Measurements from ENCODE around the gene UBB.

The UBB gene

GRCh38 chr17:16380640-16381495, at the start of gene UBB:
TSS of gene UBB (plus strand) at chr17:16381091. CDS start at chr17:16381908, 817 bp downstream.
- peak; percentile 85 for DNase-seq

- DNase-seq: no peak
Observed at GRCh38 chr17:16338391-16338790, 42.5 kb upstream of the UBB start.

- no peak for DNase-seq
Observed at GRCh38 chr17:16339402-16339801, 41.5 kb upstream of the UBB start.

GRCh38 chr17:16339959-16340358, 40.9 kb upstream of the UBB start:
- no peak for DNase-seq

GRCh38 chr17:16342979-16343378, 37.9 kb upstream of the UBB start:
- no peak for DNase-seq

GRCh38 chr17:16343569-16343968, 37.3 kb upstream of the UBB start:
- DNase-seq: no peak

GRCh38 chr17:16345565-16345964, 35.3 kb upstream of the UBB start:
- no peak for DNase-seq

- DNase-seq: no peak
Observed at GRCh38 chr17:16346721-16347271, 34.1 kb upstream of the UBB start.

- DNase-seq: no peak
Observed at GRCh38 chr17:16348586-16348985, 32.3 kb upstream of the UBB start.

- no peak for DNase-seq
Observed at GRCh38 chr17:16349431-16349830, 31.5 kb upstream of the UBB start.

- no peak for DNase-seq
Observed at GRCh38 chr17:16351831-16352230, 29.1 kb upstream of the UBB start.

GRCh38 chr17:16352303-16352666, 28.6 kb upstream of the UBB start:
- no peak for DNase-seq

GRCh38 chr17:16352667-16353316, 28.1 kb upstream of the UBB start:
- no peak for DNase-seq

GRCh38 chr17:16353317-16354174, 27.3 kb upstream of the UBB start, which contains the start of gene CENPV:
TSS of gene CENPV (minus strand) at chr17:16353469. CDS start at chr17:16353436, 33 bp downstream.
- no peak for DNase-seq

GRCh38 chr17:16354585-16354984, 26.3 kb upstream of the UBB start:
- no peak for DNase-seq

GRCh38 chr17:16358394-16358793, 22.5 kb upstream of the UBB start:
- DNase-seq: no peak

GRCh38 chr17:16361874-16362273, 19.0 kb upstream of the UBB start:
- DNase-seq: no peak

GRCh38 chr17:16363749-16364536, 16.9 kb upstream of the UBB start:
- peak; percentile 27 for DNase-seq

GRCh38 chr17:16364625-16365024, 16.3 kb upstream of the UBB start:
- no peak for DNase-seq

GRCh38 chr17:16371742-16372141, 9.1 kb upstream of the UBB start:
- no peak for DNase-seq

GRCh38 chr17:16374146-16374938, 6.5 kb upstream of the UBB start:
- no peak for DNase-seq

Data from GOT3 (cell line).